ENCODE data around the gene DPP6.
A peak's percentile ranks its signal among the peaks of the same experiment; 100 is the strongest.

Gene DPP6

GRCh38 chr7:154832557-154833138, 780.5 kb downstream of the DPP6 start:
- H3K4me3 ChIP-seq (ENCODE audit: low read depth, low read length), result no peak overlapping the region
- peak; percentile 65 for DNase-seq (ENCODE audit: low read depth)
- TF ChIP-seq MAX (IDR thresholded peaks at IDR 0.05; ENCODE audit: low read depth, low read length) (no peak), CTCF (IDR thresholded peaks at IDR 0.05; ENCODE audit: low read depth, low read length) (peak; percentile 47)

- DNase-seq (ENCODE audit: low read depth), result no peak
- H3K4me3 ChIP-seq (ENCODE audit: low read depth, low read length), result no peak overlapping the region
- TF ChIP-seq MYC (IDR thresholded peaks at IDR 0.05; ENCODE audit: low read depth, low read length) (no peak), MAX (IDR thresholded peaks at IDR 0.05; ENCODE audit: low read depth, low read length) (no peak), CTCF (IDR thresholded peaks at IDR 0.05; ENCODE audit: low read depth, low read length) (no peak), POLR2A (IDR thresholded peaks at IDR 0.05; ENCODE audit: extremely low read depth, insufficient read length) (no peak)
Observed at GRCh38 chr7:154836021-154836448, 783.8 kb downstream of the DPP6 start.

- no peak for DNase-seq (ENCODE audit: low read depth)
- no peak overlapping the region for H3K4me3 ChIP-seq (ENCODE audit: low read depth, low read length)
- TF ChIP-seq MAX (IDR thresholded peaks at IDR 0.05; ENCODE audit: low read depth, low read length) (no peak), CTCF (IDR thresholded peaks at IDR 0.05; ENCODE audit: low read depth, low read length) (no peak), POLR2A (IDR thresholded peaks at IDR 0.05; ENCODE audit: extremely low read depth, insufficient read length) (no peak), MYC (IDR thresholded peaks at IDR 0.05; ENCODE audit: low read depth, low read length) (no peak)
Observed at GRCh38 chr7:154837087-154837486, 784.9 kb downstream of the DPP6 start.

- no peak overlapping the region for H3K4me3 ChIP-seq (ENCODE audit: low read depth, low read length)
- TF ChIP-seq CTCF (IDR thresholded peaks at IDR 0.05; ENCODE audit: low read depth, low read length) (no peak), MYC (IDR thresholded peaks at IDR 0.05; ENCODE audit: low read depth, low read length) (no peak), MAX (IDR thresholded peaks at IDR 0.05; ENCODE audit: low read depth, low read length) (no peak), POLR2A (IDR thresholded peaks at IDR 0.05; ENCODE audit: extremely low read depth, insufficient read length) (no peak)
- DNase-seq (ENCODE audit: low read depth), result no peak
Observed at GRCh38 chr7:154837622-154838021, 785.4 kb downstream of the DPP6 start.

GRCh38 chr7:154840086-154840485, 787.9 kb downstream of the DPP6 start:
- TF ChIP-seq CTCF (IDR thresholded peaks at IDR 0.05; ENCODE audit: low read depth, low read length) (no peak), MAX (IDR thresholded peaks at IDR 0.05; ENCODE audit: low read depth, low read length) (no peak), MYC (IDR thresholded peaks at IDR 0.05; ENCODE audit: low read depth, low read length) (no peak), POLR2A (IDR thresholded peaks at IDR 0.05; ENCODE audit: extremely low read depth, insufficient read length) (no peak)
- DNase-seq (ENCODE audit: low read depth), result no peak
- no peak overlapping the region for H3K4me3 ChIP-seq (ENCODE audit: low read depth, low read length)
